NB4 (cell line): Measurements from ENCODE around the gene PHACTR3.

Experiments used
- MYC ChIP-seq: IDR thresholded peaks from 2 replicates; pipeline ENCODE4 v1.6.1; 2011; ENCODE audit warnings: low read depth, low read length
- POLR2A ChIP-seq: IDR thresholded peaks from 2 replicates; pipeline ENCODE4 v1.6.1; 2011; ENCODE audit warnings: mild to moderate bottlenecking; ENCODE audit not compliant: insufficient read length; ENCODE audit errors: extremely low read depth
- TF ChIP-seq, protein P1 (sequence below): IDR thresholded peaks from one replicate; pipeline ENCODE4 v1.5.1; 2012; ENCODE audit warnings: low read depth, low read length
- TF ChIP-seq, protein P2 (sequence below): IDR thresholded peaks from 2 replicates; pipeline ENCODE4 v1.6.1; 2011; ENCODE audit warnings: low read depth, low read length

DNA sequence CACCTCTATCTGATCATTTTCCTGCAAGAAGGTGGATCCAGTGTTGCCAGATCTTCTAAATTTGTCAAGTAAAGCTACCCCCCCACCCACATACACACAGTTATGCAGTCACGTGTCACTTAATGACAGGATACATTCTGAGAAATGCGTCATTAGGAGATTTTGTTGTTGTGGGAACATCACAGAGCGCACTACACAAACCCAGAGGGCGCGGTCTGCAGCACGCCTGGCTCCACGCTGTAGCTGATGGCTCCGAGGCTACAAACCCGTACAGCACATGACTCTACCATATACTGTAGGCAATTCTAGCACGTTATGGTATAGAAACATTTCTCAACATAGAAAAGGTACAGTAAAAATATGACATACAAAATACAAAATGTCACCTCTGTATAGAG lies 202.2 kb downstream of the PHACTR3 start:
- TF ChIP-seq, protein P1, sequence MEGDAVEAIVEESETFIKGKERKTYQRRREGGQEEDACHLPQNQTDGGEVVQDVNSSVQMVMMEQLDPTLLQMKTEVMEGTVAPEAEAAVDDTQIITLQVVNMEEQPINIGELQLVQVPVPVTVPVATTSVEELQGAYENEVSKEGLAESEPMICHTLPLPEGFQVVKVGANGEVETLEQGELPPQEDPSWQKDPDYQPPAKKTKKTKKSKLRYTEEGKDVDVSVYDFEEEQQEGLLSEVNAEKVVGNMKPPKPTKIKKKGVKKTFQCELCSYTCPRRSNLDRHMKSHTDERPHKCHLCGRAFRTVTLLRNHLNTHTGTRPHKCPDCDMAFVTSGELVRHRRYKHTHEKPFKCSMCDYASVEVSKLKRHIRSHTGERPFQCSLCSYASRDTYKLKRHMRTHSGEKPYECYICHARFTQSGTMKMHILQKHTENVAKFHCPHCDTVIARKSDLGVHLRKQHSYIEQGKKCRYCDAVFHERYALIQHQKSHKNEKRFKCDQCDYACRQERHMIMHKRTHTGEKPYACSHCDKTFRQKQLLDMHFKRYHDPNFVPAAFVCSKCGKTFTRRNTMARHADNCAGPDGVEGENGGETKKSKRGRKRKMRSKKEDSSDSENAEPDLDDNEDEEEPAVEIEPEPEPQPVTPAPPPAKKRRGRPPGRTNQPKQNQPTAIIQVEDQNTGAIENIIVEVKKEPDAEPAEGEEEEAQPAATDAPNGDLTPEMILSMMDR = no peak
- TF ChIP-seq, protein P2, sequence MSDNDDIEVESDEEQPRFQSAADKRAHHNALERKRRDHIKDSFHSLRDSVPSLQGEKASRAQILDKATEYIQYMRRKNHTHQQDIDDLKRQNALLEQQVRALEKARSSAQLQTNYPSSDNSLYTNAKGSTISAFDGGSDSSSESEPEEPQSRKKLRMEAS = no peak
- TF ChIP-seq POLR2A (no peak), MYC (no peak)
